Hepatocyte (in vitro differentiated cells): ENCODE results near the gene GAA.

ENCODE experiments used
- EZH2phosphoT487 ChIP-seq: fragments of 200-600 bp; sonication (generic); IDR thresholded peaks from one replicate; pipeline ENCODE4 v1.6.1; 2018; ENCODE audit warnings: antibody characterized with exemption, mild to moderate bottlenecking, low read depth, moderate library complexity; ENCODE audit not compliant: unreplicated experiment, severe bottlenecking
- TF ChIP-seq, protein P1 (sequence below): fragments of 200-600 bp; sonication (generic); IDR thresholded peaks from 2 replicates; pipeline ENCODE4 v1.5.1; 2016; ENCODE audit warnings: antibody characterized with exemption, mild to moderate bottlenecking; ENCODE audit not compliant: poor library complexity

DNA sequence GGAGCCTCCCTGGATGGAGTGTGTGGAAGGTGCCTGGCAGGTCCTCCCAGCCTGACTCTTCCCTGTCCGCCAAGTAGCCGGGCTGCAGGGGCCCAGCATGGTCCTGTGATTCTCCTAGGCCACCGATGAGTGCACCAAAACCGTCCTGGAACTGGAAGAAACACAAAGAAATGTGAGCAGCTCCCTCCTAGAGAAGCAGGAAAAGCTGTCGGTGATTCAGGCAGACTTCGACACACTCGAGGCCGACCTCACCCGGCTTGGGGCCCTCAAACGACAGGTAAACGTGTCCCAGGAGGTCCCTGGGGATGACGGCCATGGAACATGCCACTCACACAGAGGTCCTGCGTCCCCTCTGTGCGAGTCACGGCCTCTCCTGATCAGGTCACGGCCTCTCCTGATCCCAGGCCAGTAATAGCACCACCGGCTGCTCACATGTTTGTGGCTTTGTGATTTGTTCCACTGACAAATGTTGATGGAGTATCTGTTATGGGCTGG, 4.2 kb upstream of the GAA start:
- TF ChIP-seq, protein P1, sequence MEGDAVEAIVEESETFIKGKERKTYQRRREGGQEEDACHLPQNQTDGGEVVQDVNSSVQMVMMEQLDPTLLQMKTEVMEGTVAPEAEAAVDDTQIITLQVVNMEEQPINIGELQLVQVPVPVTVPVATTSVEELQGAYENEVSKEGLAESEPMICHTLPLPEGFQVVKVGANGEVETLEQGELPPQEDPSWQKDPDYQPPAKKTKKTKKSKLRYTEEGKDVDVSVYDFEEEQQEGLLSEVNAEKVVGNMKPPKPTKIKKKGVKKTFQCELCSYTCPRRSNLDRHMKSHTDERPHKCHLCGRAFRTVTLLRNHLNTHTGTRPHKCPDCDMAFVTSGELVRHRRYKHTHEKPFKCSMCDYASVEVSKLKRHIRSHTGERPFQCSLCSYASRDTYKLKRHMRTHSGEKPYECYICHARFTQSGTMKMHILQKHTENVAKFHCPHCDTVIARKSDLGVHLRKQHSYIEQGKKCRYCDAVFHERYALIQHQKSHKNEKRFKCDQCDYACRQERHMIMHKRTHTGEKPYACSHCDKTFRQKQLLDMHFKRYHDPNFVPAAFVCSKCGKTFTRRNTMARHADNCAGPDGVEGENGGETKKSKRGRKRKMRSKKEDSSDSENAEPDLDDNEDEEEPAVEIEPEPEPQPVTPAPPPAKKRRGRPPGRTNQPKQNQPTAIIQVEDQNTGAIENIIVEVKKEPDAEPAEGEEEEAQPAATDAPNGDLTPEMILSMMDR: no peak
- no peak for TF ChIP-seq EZH2phosphoT487
